ENCODE results near the gene BPGM.

BPGM gene

GRCh38 chr7:134694767-134695166 lies 48.1 kb downstream of the BPGM start:
- FAIRE-seq (no peak), DNase-seq (ENCODE audit: insufficient read length, low spot score) (no peak)

GRCh38 chr7:134695321-134695860 lies 48.7 kb downstream of the BPGM start:
- FAIRE-seq (no peak), DNase-seq (ENCODE audit: insufficient read length, low spot score) (no peak)

GRCh38 chr7:134696261-134696660 lies 49.6 kb downstream of the BPGM start:
- DNase-seq (ENCODE audit: insufficient read length, low spot score) (no peak), FAIRE-seq (no peak)

GRCh38 chr7:134697205-134697886 lies 50.7 kb downstream of the BPGM start:
- FAIRE-seq: no peak

GRCh38 chr7:134698481-134698880 lies 51.8 kb downstream of the BPGM start:
- FAIRE-seq: no peak

More at GRCh38 chr7:134697205-134697886, 50.7 kb downstream of the BPGM start:
- DNase-seq (ENCODE audit: insufficient read length, low spot score): no peak

GRCh38 chr7:134699021-134699818 lies 52.6 kb downstream of the BPGM start:
- no peak for DNase-seq (ENCODE audit: insufficient read length, low spot score)
- FAIRE-seq: no peak

More at GRCh38 chr7:134698481-134698880, 51.8 kb downstream of the BPGM start:
- DNase-seq (ENCODE audit: insufficient read length, low spot score): no peak

DNA sequence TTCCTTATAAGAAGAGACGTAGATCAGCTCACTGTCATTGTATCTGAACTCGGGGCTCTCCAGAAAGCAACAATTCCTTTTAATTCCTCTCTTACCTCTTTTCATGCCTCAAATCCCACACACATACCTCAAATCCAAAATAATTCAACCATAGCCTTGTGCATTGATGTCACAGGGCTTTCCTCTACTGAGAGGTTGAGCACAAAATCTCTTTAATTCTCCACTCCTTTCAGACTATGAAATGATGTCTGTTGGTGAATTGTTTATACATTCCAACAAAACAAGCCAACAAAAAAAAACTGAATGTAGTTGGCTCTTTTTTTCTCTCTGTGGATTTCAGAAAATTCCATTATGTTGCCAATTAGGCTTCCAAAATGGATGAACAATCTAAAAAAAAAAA lies 53.2 kb downstream of the BPGM start:
- FAIRE-seq (no peak), DNase-seq (ENCODE audit: insufficient read length, low spot score) (no peak)

GRCh38 chr7:134701272-134701671 lies 54.6 kb downstream of the BPGM start:
- DNase-seq (ENCODE audit: insufficient read length, low spot score): peak; percentile 26
- no peak for FAIRE-seq

- DNase-seq (ENCODE audit: insufficient read length, low spot score): no peak
- FAIRE-seq: no peak
These were observed 56.0 kb downstream of the BPGM start for GRCh38 chr7:134702366-134703240.

DNA sequence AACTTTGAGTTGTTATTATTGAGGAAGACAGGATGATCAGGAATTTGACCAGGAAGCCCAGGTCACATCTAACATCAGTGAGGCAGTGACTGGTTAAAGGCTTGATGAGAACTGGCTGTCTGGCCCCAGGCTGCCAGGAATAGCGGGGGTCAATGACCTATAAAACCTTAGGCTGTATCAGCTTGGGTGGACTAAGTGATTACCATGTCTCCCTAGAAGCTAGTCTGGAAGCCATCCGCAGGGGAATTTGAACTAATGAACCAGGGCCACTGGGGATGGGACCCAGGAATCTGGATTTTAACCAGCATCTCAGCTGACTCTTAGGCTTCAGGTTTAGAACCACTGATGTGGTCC lies 56.6 kb downstream of the BPGM start:
- DNase-seq (ENCODE audit: insufficient read length, low spot score) (no peak), FAIRE-seq (no peak)

GRCh38 chr7:134703782-134704181 lies 57.1 kb downstream of the BPGM start:
- DNase-seq (ENCODE audit: insufficient read length, low spot score): no peak
- no peak for FAIRE-seq

DNA sequence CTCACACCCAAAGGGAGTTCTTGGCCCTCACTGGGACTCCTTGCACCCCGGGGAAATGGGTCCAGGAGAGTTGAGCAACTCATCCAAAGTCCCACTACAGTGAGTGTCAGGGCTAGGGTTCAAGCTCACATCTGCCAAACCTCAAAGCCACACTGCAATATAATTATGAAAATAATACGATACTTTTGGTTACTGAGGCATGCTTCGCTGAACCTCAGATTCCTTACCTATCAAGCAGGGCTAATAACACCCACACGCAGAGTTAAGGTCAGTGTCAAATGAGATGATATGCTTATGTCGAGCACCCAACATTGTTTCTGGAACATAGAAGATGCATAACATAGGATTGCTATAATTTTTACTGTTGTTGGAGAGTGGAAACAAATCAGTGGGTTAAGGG lies 58.2 kb downstream of the BPGM start:
- FAIRE-seq (no peak), DNase-seq (ENCODE audit: insufficient read length, low spot score) (no peak)

DNA sequence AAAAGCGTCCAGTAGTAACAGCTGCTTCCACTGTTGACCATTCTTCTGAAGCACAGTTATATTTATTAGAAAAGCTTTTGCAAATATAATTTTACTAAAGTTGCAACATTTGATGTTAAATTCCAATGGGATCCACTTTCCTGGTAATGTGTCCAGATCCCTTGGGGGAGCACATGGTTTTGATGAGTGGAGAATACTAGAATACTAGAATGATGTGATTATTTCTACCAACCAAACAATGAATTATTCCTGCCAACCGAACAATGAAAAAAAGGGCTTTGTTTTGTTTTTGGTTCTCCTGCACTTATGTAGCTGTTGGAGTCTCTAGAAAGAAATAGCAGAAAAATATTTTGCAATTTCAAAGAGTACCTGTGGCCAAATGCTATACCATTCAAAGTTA lies 59.1 kb downstream of the BPGM start:
- FAIRE-seq (no peak), DNase-seq (ENCODE audit: insufficient read length, low spot score) (no peak)

DNA sequence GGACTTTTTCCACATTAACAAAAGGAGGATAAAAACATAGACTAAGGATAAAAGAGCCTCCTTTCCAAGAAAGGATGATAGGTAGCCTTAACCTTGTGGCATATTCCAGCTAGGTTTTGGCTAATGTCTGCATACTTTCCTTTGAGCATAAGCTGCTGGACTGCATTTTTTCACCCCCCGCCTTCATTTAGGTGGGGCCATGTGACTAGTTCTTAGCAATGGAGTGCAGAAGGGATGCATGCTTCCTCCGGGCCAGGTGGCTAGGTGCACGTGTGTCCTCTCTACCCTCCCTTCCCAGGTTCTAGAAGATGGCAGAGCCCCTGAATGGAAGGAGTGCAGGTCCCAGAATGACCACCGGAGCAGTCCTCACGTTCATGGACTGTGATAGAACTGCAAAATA lies 59.8 kb downstream of the BPGM start:
- DNase-seq (ENCODE audit: insufficient read length, low spot score): no peak
- no peak for FAIRE-seq

DNA sequence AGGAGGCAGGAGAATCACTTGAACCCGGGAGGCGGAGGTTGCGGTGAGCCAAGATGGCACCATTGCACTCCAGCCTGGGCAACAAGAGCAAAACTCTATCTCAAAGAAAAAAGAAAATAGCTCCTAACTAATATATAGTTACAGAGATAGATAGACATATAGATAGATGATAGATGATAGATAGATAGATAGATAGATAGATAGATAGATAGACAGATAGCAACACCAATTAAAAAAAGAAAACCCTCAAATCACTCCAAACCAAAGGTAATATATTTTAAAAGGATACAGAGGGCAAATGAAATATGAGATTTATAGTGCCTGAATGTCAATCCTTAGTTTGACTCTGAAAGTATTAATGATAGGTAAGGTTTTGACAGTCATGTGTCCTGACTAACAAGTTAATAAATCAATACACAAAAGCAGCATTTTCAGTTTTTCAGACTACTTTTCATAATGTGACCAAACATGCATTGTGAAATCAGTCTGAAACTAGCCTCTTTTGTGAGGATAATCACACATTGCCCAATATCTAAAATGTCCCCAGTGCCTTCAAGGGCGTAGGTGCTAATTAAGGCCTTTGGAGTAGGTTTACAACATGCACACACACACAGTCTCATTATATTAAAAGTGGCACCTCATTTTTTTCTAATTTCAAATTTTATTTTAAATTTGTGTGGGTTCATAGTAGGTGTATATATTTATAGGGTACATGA lies 61.2 kb downstream of the BPGM start:
- DNase-seq (ENCODE audit: insufficient read length, low spot score) (no peak), FAIRE-seq (no peak)

DNA sequence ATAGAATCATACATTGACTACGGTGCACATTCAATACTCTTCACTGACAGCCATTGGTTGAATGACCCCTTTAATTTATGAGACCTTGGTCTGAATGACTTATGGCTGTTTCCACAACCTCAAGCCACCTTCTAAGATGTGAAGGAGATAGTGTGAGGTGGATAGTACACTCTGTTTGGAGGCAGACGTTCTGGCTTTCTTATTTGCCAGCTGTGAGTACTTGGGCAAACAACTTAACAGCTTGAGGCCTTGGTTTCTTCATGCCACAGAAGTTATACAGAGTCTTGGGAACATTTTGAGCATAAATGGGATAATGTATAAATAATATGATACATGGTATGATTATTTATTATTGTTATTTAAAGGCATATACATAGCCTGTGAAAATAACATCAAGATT lies 62.0 kb downstream of the BPGM start:
- no peak for DNase-seq (ENCODE audit: insufficient read length, low spot score)
- FAIRE-seq: no peak

GRCh38 chr7:134709197-134709596 lies 62.5 kb downstream of the BPGM start:
- DNase-seq (ENCODE audit: insufficient read length, low spot score) (no peak), FAIRE-seq (no peak)

DNA sequence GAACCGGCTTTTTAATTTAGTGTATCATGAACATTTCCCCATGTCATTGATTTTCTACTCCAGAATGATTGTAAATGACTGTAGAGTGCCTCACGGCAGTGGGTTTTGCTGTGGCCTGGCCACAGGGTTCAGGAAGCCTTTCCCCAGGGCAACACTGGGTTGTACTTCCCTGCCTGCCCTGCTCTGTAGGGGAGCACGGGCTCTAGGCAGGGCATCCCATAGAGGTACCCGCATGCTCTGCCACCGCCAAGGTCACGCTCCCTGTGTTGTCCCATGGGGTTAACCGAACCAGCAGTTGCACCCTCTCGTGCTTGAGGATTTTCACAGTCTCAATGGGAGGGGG lies 63.8 kb downstream of the BPGM start:
- FAIRE-seq (no peak), DNase-seq (ENCODE audit: insufficient read length, low spot score) (no peak)

GRCh38 chr7:134710854-134711624 lies 64.4 kb downstream of the BPGM start:
- no peak for FAIRE-seq
- DNase-seq (ENCODE audit: insufficient read length, low spot score): no peak

GRCh38 chr7:134712196-134712595 lies 65.5 kb downstream of the BPGM start:
- DNase-seq (ENCODE audit: insufficient read length, low spot score): no peak

More at GRCh38 chr7:134712196-134712595, 65.5 kb downstream of the BPGM start:
- no peak for FAIRE-seq
